Activated CD4-positive, alpha-beta T cell treated with anti-CD3 and anti-CD28 coated beads for 24 hours (primary cell): Measurements from ENCODE around the gene SRGAP2C.
"Not testable (repeated sequence)": the region's sequence is repeated elsewhere in the genome, so short reads cannot be mapped to it uniquely, and the experiment has no call there.

Source experiments
- DNase-seq, 2 donors: peaks; one replicate each; pipeline ENCODE4 v3.0.0-alpha.2; 2020; ENCODE audit warnings: low read depth in 2 of 2

SRGAP2C gene

GRCh38 chr1:121186191-121186590, 1.4 kb downstream of the SRGAP2C start:
- not testable (repeated sequence) for DNase-seq

GRCh38 chr1:121187914-121188313, 3.1 kb downstream of the SRGAP2C start:
- DNase-seq, result not testable (repeated sequence)

GRCh38 chr1:121192512-121192911, 7.7 kb downstream of the SRGAP2C start:
- DNase-seq, result not testable (repeated sequence)

GRCh38 chr1:121197095-121197882, 12.5 kb downstream of the SRGAP2C start:
- not testable (repeated sequence) for DNase-seq

GRCh38 chr1:121199763-121200162, 15.0 kb downstream of the SRGAP2C start:
- not testable (repeated sequence) for DNase-seq

- DNase-seq, result not testable (repeated sequence)
Observed at GRCh38 chr1:121200232-121200631, 15.5 kb downstream of the SRGAP2C start.

GRCh38 chr1:121200985-121201981, 16.5 kb downstream of the SRGAP2C start:
- not testable (repeated sequence) for DNase-seq

GRCh38 chr1:121202986-121203385, 18.2 kb downstream of the SRGAP2C start:
- DNase-seq, result not testable (repeated sequence)

- DNase-seq, result not testable (repeated sequence)
Observed at GRCh38 chr1:121205786-121206711, 21.3 kb downstream of the SRGAP2C start.

GRCh38 chr1:121207328-121207727, 22.6 kb downstream of the SRGAP2C start:
- DNase-seq, result not testable (repeated sequence)

- not testable (repeated sequence) for DNase-seq
Observed at GRCh38 chr1:121208375-121208774, 23.6 kb downstream of the SRGAP2C start.

- DNase-seq, result not testable (repeated sequence)
Observed at GRCh38 chr1:121210778-121211177, 26.0 kb downstream of the SRGAP2C start.

GRCh38 chr1:121213491-121213890, 28.7 kb downstream of the SRGAP2C start:
- not testable (repeated sequence) for DNase-seq

- not testable (repeated sequence) for DNase-seq
Observed at GRCh38 chr1:121214544-121215156, 29.9 kb downstream of the SRGAP2C start.

GRCh38 chr1:121215699-121216417, 31.1 kb downstream of the SRGAP2C start:
- DNase-seq, result not testable (repeated sequence)

- DNase-seq, result not testable (repeated sequence)
Observed at GRCh38 chr1:121216676-121217075, 31.9 kb downstream of the SRGAP2C start.

GRCh38 chr1:121221770-121222169, 37.0 kb downstream of the SRGAP2C start:
- not testable (repeated sequence) for DNase-seq

GRCh38 chr1:121224714-121225113, 39.9 kb downstream of the SRGAP2C start:
- not testable (repeated sequence) for DNase-seq

GRCh38 chr1:121226295-121226904, 41.6 kb downstream of the SRGAP2C start:
- not testable (repeated sequence) for DNase-seq
